Hepatic stellate cell (primary cell): ENCODE data around the gene FIGNL2.
"Not testable (repeated sequence)": the region's sequence is repeated elsewhere in the genome, so short reads cannot be mapped to it uniquely, and the experiment has no call there.

ENCODE experiments used
- DNase-seq: peaks from one replicate; pipeline ENCODE4 v3.0.0; 2011; ENCODE audit warnings: low spot score

Gene FIGNL2

DNA sequence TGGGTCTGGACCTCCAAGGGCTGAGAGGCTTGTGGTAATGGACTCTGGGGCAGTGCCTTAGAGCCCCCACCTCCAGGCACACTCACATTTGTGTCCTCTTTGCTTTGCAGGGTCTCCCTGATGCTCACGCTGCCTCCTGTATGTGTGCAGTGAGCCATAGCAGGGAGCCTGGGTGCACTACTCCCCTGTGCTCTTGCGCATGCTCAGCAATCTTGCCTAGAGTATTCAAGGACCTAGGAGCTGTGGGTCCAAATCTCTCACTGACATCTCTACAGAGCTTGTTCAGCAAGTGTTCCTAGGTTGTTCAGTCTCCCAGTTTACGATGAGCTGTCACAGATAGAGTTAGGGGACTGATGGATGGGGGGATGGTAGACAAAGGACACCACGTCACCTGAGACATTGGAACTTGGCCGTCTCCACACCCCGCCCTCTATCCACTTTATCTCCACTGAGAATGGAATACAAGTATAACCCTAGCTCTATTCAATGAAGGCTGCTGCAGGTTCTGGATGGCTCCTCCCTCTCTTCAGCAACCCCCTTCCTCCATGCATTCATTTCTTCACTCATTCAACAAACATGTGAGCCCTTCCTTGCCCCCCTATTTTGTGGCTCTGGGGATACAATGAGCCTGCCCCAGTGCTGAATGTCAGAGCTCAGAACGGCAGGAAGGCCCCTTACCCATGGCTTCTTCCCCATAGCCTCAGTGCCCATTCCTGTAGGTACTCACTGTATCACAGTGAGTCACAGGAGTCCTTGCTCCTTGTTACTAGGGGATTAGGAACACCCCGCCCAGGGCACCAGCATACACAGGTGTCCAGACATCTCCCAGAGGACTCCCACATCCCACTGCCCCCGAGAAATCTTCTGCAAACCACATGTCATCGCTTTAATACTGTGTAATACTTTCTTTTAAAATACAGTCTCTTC, 31.2 kb downstream of the FIGNL2 start:
- DNase-seq: no peak

DNA sequence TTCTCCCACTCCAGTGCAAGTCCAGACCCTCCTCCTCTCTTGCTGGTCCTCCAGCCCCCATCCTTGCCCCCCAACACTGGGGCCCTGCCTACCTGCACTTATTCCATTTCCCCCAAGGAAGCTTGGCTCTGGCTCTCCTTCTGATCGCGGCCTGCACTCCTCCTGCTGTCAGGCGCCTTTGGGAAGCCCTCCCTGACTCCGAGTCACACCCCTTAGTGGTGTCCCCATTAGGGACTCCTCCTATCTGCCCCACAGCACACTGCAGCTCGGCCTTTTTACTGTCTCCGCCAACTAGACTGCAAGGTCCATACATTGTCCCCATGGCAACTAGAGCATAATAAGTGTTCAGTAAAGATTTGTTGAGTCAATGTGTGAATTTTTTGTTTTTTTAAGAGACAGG, 32.9 kb downstream of the FIGNL2 start:
- no peak for DNase-seq

DNA sequence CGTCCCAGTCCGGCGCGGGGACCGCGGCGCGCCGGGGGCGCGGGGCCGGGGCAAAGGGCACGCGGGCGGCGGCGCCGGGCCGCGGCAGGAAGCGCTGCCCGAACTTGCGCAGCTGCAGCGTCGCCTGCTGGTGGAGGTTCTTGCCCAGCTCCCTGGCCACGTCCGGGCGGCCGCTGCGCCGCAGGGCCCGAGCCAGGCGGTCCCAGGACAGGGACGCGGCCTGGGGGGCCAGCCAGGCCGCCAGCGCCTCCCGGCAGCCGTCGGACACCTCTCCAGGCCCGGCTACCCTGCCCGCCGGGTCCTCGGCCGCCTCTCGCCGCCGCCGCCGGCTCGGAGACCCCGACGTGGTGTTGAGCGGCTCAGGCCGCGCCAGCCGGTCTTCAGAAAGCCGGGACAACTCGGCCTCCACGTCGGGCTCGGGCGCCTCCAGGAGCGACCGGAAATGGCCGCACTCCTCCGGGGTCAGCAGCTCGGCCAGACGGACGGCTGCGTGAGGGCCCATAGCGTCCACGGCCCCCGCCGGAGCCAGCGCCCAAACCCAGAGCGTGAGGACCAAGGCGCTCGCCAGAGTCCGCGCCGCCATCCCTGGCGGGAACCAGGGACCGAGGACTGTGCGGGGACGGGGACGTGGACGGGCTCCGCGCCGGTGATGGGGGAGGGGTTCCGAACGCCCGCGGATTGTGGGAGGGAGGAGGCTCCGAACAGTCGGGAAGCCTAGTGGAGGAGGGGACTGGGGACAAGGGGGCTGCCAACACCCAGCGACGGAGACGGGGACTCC, 34.0 kb downstream of the FIGNL2 start:
- peak; percentile 86 for DNase-seq

DNA sequence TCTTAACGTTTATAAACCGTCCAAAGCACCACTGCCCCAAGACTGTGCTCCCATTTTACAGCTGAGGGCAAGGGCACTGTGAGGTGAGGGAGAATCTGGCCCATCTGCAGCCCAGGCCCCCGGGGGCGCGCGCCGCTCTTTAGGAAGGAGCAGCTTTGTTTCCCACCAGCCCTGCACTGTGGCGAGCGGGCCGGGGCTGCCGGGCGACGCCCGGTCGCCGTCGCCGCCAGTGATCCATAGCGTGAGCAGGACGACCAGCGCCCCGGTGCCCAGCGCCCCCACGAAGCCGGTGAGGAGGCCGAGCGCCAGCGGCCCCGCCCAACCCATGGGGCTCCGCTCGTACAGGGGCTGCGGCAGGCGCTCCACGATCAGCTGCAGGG, 34.6 kb downstream of the FIGNL2 start:
- no peak for DNase-seq

DNA sequence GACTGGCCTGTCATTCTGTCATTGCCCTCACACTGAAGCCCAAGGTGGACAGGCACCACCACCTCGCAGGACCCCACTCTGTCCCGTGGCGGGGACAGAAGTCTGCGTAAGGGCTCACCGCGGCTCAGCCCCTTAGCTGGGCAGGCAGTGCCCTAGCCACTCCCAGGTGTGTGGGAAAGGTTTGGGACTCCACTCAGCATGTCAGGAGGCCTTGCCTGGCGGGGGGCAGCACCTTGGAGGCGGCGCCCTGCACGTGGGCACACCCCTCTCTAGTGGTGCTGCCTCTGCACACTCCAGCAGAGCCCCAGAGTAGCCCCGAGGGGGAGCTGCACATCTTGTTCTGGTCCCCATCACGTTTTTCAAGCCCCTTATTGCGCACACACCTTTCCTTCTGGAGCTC, 35.6 kb downstream of the FIGNL2 start:
- DNase-seq: no peak

DNA sequence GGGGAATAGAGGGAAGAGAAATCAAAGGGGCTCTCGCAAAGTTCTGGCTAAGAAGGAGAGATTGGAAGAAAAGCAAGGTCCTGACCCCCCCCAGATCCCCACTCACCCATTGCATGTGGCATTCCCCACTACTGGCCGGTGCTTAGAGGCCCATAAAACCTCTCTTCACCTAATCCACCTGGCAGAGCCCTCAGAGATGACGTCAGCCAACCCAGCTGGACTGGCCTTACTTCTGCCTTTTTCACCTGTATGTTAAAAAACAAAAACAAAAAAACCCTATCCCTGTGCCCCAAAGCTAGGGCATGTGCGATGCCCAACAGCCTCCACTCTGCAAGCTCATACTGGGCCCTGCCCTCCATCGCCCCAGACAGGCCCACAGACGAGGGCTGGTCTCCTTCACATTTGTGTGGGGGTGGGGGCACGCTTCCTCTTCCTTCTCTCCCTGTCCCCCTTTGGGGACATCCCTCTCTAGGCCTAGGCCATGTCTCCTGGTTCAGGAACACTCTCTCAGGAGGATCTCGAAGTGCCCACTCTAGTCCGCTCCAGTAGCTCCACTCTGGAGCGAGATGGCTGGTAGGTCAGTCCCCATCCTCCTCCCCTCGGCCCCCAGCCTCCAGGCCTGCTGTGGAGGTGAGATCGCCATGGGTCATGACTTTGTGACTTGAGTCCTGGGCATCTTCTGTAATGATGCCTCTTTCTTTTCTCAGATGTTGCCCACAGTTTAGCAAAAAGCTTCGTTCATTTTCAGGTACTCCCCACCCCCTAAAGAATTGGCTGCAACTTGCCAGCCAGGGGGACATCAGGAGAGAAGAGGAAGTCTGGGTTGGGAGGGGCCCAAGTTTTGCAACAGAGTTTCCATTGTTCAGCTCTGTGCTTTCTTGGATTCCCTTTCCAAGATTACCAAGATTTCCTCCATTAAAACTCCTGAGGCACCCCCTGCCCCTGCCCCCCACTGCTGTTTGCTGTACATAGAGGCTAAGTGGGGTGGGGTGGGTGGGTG, 37.0 kb downstream of the FIGNL2 start:
- no peak for DNase-seq

DNA sequence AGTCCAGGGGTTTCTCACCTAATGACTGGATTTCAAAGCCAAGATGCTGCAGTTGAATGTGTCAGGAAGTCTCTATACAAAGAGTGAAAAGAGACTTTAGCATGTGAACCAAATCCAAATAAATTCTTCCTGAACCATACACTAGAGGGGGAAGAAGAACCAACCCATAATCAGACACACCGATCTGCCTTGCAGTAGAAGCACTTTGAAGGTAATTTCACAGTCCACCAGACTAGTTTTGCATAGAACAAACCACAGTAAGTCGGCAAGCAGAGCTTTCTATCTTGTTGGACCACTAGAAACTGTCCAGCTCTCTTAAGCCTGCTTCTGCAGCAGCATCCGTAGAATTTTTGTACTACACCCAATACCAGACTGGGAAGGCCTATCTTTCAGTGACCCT, 39.3 kb downstream of the FIGNL2 start:
- DNase-seq: no peak

DNA sequence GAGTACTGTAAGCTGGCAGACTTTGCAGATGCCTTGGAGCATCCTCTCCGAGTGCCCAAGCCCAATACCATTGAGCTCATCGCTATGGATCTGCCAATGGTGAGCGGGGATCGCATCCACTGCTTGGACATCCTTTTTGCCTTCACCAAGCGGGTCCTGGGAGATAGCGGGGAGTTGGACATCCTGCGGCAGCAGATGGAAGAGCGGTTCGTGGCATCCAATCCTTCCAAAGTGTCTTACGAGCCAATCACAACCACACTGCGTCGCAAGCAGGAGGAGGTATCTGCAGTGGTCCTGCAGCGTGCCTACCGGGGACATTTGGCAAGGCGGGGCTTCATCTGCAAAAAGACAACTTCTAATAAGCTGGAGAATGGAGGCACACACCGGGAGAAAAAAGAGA, 41.6 kb downstream of the FIGNL2 start:
- DNase-seq: no peak

DNA sequence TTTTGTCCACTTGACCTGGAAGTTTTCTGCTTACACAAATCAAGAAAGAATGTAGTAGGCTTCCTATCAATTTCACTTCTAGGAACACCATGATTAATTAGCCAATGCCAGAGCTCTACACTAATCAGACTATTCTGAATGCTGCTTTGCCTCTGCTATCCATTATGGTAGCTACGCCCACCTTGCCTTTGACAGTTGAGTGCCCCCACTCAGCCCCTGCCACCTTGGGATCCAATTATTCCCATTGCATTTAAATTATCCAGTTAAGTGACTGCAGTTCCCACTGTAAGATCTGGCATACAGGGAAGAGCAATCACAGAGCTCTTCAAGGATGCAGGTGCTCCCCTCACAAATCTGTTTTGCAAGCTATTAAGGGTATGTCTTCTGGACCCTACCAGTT, 47.5 kb downstream of the FIGNL2 start:
- DNase-seq: no peak

DNA sequence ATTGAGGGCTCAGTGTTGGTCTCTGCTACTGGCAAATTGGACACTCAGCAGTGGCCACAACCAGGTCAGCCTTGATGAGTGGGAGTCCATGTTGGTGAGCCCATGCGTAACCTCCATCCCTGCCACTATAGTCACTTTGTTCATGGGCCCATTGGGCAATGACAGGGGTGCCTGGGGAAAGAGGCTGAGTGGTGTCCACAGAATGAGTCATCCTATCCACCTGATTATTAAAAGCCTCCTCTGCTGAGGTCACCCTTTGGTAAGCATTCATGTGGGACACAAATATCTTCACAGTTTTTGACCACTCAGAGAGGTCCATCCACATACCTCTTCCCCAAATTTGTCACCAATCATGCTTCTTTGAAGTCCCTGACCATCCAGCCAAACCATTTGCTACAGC, 50.0 kb downstream of the FIGNL2 start:
- DNase-seq: no peak

DNA sequence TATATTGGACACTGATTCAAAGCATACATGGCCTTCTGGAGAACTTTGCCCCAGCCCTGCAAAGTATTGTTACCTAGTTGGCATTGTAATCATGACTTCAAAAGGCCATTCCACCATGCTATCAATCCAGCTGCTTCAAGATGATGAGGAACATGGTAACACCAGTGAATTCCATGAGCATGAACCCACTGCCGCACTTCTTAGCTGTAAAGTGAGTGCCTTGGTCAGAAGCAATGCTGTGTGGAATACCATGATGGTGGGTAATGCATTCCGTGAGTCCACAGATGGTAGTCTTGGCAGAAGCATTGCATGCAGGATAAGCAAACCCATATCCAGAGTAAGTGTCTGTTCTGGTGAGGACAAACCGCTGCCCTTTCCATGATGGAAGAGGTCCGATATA, 50.5 kb downstream of the FIGNL2 start:
- not testable (repeated sequence) for DNase-seq

DNA sequence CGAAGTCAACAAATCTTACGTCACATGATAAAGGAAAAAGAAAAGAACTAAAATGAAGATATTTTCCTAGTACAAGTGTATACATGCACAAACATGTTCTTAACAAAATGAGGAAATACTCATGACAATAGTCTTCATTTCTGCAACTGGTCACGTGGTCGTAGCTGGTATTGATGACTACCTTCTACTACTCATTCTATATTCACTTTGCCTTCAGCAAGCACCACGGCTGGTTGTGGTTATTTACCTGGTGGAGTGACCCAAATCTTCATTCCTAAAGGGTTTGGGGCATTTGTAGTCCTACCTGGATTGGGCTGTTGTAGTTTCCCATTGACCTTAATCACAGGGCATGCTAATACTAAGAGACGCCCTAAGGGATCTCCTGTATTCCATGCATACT, 51.2 kb downstream of the FIGNL2 start:
- no peak for DNase-seq

DNA sequence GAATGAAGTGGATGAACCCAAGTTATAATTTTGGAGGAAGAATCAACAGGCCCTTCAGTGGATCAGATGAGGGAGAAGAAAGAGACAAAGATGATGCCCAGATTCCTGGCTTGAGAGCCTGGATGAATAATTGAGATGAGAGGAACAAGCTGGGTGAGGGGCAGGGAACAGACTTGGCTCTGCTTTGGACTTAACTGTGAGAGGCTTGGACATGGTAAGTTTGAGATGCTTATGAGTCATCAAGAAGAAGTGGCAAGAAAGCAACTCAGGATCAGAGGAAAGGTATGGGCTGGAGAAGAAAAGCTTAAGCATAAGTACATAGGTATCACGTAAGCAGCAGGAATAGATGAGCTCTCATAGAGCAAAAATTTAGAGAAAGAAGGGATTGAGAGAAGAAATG, 55.3 kb downstream of the FIGNL2 start:
- DNase-seq: no peak

DNA sequence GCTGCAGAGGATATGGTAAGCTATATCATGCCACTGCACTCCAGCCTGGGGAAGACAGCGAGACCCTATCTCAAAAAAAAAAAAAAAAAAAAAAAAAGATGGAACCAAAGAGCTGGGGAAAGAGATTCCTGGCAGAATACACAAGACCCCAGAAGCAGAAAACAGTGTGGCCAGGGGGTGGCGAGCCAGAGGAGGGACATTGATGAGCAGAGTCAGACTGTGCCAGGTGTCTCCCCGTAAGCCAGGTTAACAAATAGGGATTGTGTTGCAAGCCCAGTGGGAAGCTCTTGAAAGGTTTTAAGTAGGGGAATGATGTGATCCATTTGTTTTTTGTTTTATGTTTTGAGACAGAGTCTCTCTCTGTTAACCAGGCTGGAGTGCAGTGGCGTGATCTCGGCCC, 56.1 kb downstream of the FIGNL2 start:
- no peak for DNase-seq

DNA sequence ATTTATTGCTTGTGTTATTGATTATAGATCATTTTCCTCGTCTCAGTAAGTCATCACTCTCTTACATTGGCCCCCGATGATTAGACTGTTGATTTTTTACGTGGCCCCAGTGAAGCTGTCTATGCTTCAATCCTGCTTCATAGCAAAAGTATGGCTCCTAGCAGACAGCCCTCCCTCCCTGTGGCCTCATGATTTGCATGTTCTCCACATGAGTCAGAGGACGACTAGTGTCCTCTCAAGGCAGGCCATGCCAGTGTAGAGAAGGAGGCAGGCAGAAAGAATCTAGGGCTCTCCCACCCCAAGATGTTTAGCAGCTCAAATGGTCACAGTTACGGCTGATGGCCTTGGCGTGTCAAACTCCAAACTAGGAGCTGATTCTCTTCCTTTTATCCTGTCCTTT, 59.6 kb downstream of the FIGNL2 start:
- peak; percentile 86 for DNase-seq

DNA sequence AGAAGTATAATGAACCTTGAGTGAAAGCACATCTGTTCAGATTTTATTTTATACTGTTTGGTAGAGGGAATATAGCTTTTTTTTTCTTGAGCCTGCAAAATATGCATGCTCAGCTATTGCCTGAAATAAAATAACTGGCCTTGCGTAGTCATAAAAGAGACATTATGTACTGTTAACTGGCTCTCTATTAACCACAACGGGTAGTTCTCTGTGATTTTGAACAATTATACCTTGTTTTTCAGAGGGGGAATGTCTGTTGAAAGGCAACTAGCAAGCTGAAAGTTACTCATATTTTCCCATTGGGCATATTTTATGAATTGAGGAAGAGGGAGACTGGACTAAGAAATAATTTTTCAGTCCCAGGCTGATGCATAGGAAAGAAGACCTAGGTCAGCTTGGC, 62.6 kb downstream of the FIGNL2 start:
- DNase-seq: no peak

DNA sequence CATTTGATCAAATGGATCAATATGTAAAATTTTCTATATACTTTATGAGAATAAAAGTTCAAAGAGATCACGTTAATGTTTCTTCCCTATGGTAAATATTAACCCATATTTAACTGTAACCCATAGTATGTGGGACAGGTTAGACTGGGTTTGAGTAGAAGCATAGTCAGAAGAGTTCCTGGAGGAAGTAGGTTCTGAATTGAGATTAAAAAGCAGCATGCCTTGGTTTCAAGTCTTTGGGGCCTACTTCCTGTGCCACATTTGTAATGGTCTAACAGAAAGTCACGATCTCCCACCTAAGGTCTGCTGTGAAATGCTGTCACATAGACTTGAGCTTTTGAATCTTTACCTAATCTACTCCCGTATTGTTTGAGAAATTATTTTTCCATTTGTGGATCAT, 63.8 kb downstream of the FIGNL2 start:
- no peak for DNase-seq

DNA sequence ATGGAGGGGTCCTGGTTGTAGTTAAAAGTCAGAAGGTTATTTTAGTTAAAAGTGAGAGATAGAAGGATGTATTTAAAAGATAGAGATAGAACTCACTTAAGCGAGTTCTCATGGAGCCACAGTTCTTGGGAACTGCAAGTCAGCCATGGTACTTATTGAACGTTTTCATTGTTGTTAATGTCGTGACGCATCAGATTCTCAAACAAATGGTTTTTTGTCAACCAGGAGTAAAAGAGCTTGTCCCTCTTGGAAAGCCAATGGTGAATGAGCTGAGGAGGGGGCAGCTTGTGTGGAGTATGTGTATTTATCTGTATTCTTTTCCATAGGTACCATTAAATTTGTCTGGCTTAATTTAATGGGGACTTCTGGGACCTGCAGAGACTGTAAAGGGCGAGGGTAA, 68.6 kb downstream of the FIGNL2 start:
- DNase-seq: no peak

DNA sequence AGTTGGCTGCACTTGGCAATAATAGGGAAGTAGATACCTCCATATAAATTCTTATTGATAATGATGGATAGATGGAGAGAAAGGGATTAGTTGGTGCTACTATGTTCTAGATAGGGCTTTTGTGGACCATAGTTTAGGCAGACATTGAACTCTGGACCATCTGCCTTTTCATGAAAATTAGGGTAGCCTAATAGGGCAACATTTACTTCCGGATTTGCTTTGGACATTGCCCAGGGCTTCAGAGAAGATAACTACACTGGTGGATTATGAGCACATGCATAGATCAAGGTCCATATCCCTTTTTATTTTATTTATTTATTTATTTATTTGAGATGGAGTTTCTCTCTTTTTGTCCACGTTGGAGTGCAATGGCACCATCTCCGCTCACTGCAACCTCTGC, 70.5 kb downstream of the FIGNL2 start:
- DNase-seq: no peak

DNA sequence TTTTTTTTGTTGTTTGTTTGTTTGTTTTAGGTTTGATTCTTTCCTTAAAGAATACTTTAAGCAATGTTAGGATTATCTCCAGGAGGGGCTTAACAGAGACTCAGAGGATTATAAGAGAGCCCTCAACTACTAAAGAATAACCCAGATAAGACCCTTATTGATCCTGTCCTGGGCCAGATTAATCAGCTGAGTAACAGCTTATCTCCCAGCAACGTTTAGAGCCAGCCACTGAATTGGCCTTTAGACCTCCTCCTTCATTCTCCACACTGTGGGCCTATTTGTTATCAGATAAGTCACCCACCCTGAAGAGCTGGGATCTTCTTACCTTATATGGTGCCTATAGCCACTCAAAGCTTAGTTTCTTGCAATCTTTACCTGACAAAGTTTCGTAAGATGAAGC, 71.1 kb downstream of the FIGNL2 start:
- DNase-seq: no peak

DNA sequence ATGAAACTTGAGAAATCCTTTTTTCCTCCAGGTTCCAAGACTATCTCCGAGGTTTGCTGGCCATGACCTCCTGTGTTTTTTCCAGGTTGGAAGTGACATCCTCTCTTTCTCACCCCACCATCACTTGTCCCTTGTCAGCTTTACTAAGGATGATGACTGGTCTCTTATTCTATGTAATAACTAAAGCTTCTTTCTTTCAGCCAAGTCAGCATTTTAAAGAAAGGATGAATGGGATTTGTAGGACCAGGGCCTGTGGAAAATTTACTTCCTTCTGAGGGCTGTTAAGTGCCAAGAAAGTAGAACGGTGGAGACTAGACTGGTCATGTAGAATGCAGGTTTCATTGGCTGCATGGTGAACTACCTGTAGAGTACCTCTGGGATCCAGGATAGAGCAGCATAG, 73.6 kb downstream of the FIGNL2 start:
- no peak for DNase-seq

DNA sequence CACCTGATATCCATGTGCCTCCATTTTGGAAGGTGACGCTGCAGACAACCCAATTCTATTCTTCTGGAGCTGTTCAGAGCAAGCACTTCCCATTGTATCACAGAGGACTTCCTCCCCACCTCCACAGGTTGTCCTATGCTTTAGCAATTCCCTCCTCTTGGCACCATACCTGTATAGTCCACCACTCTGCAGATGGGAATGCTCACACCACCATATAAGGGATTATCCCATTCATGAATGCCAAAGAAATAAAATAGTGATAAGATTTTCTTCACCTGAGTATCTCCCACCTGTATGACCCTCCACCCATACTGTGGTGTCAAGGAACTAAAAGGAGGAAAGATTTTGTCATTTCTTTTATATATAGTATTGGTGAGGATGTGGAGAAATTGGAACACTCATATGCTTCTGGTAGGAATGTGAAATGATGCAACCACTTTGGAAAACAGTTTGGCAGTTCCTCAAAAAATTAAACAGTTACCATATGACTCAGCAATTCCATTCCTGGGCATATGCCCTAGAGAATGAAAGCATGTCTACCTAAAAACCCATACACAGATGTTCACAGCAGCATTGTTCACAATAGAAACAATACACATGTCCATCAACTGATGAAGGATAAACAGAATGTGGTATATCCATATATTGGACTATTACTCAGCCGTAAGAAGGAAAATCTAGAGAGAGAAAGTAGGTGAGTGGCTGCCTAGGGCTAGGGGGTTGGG, 75.2 kb downstream of the FIGNL2 start:
- DNase-seq: peak; percentile 30
